ENCODE data around the gene PTAR1.

Gene PTAR1

DNA sequence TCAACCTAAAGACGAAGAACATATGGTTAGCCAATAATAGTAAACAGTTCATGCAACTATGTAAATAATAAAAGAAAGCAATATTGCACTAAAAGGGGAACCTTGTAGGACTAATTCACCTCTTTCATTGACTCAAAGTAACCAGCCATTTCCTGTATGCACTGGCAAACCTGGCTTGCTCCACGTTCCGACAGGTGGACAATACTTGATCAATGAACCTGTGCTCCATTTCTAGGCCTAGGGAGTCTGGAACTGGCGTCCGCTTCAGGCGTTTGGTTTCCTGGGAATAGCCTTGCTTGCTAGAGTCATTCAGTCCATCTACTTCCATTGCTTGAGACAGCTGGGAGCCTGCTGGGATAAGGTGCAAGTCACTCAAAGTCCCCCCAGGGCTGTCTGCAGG is 41.6 kb downstream of the PTAR1 start:
- TF ChIP-seq GATA3 (IDR thresholded peaks at IDR 0.05; ENCODE audit: low read depth, low read length) (no peak), GATA2 (IDR thresholded peaks at IDR 0.05; ENCODE audit: low read depth, low read length) (no peak)

DNA sequence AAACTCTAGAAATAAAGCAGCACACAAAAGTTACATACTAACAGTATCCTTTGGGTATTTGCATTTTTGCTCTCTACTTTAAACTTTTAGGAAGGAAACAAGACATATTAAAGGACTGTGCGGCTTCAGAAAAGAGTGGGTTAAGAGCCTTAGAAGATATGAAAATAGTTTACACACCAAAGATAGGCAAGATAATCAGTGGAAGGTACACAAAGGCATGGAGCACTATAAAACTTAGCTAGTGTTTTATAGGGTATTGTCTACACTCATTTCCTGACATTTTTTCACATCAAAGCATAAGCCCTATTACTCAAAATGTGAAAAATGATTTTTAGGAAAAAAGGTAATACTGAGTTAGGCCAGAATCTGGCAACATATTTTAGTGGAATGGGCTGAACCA is 44.0 kb downstream of the PTAR1 start:
- no peak for TF ChIP-seq GATA2 (IDR thresholded peaks at IDR 0.05; ENCODE audit: low read depth, low read length)
- TF ChIP-seq GATA3 (IDR thresholded peaks at IDR 0.05; ENCODE audit: low read depth, low read length): no peak

DNA sequence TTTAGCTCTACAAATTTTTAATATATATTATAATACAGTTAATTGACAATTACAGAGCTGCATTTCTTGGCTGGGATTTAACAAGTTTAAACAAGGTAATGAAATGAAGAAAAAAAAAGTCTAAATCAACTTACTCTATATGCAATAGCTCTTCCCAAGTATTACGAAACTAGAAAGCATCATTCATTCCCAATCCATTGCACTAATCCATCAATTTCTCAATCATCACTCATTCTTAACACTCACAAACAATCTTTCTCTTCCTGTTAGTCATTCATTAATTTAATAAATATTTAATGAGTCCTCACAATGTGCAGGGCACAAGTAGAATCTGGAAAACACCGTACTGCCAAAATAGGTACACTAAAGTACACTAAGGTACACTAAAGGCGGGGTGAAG is 44.7 kb downstream of the PTAR1 start:
- TF ChIP-seq GATA2 (IDR thresholded peaks at IDR 0.05; ENCODE audit: low read depth, low read length): no peak
- no peak for TF ChIP-seq GATA3 (IDR thresholded peaks at IDR 0.05; ENCODE audit: low read depth, low read length)

DNA sequence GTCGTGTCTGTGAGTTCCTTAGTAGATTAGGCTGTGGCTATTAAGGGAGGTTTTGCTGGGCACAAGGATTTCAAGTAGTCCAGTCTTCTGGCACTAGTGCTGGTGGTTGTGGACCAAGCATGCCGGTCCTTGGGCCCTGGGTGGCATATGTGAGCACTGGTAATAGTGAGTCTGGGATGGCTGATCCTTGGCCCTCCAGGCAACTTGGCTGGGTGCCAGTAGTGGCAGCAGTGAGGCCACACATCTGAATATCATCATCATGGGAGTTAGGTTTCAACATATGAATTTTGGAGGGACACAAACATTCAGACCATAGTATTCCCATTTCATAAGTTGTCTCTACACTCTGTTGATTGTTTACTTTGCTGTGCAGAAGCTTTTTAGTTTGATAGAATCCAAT is 62.3 kb downstream of the PTAR1 start:
- TF ChIP-seq GATA3 (IDR thresholded peaks at IDR 0.05; ENCODE audit: low read depth, low read length): no peak
- no peak for TF ChIP-seq GATA2 (IDR thresholded peaks at IDR 0.05; ENCODE audit: low read depth, low read length)

DNA sequence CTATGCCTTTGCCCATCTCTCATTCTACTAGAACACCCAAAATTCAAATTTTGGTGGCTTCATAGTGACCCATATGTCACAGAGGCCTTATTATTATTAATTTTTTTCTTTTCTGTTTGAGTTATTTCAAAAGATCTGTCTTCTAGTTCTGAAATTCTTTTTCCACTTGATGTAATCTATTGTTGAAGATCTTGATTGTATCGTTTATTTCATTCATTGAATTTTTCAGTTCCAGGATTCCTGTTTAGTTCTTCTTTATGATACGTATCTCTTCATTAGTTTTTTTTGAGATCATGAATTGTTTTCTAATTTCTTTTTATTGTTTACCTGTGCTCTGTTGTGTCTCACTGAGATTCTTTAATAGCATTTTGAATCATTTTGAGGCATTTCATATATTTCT is 63.0 kb downstream of the PTAR1 start:
- TF ChIP-seq GATA2 (IDR thresholded peaks at IDR 0.05; ENCODE audit: low read depth, low read length) (no peak), GATA3 (IDR thresholded peaks at IDR 0.05; ENCODE audit: low read depth, low read length) (no peak)

DNA sequence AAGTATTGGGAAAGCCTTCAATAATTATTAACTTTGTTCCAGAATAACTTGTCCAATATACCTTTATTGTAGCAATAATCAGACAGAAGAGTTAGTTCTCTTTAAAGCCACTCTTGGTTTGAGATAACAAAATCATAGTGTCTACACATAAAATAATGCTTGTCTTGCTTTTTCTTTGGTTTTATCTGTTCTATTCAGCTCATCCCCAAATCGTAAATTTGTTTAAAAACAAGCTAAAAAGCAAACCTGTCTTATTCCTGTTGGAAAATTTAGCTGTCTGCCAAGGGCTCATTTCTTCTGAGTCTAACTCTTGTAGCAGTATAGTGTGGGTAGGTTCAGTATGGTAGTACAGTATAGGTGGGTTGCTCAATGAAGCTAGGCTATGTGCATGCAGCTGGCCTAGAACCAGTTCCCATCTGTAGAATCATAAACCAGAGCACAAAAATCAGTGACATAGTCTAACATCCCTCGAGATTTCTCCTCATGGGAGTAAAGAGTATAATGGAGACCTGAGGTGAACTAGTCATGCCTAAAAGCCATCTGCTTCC is 69.7 kb downstream of the PTAR1 start:
- TF ChIP-seq GATA2 (IDR thresholded peaks at IDR 0.05; ENCODE audit: low read depth, low read length): no peak
- no peak for TF ChIP-seq GATA3 (IDR thresholded peaks at IDR 0.05; ENCODE audit: low read depth, low read length)

DNA sequence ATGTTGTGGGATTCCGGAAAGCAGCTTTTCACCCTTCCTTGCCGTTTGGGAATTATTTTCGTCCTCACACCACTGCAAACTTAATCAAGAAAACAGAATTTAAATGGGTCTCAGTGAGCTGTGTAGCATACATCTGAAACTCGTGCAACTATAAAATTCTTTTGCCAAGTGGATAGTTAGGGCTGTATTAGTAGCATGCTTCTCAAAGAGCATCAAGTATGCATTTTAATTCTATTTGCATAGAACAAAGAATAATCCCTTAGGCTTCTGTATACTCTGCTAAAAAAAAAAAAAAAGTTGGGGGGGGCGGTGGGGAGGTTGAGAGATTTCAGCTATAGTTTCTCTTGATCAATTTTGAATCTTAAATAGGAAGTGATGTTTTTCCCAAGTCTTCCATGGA is 75.9 kb downstream of the PTAR1 start:
- TF ChIP-seq GATA3 (IDR thresholded peaks at IDR 0.05; ENCODE audit: low read depth, low read length) (no peak), GATA2 (IDR thresholded peaks at IDR 0.05; ENCODE audit: low read depth, low read length) (no peak)

DNA sequence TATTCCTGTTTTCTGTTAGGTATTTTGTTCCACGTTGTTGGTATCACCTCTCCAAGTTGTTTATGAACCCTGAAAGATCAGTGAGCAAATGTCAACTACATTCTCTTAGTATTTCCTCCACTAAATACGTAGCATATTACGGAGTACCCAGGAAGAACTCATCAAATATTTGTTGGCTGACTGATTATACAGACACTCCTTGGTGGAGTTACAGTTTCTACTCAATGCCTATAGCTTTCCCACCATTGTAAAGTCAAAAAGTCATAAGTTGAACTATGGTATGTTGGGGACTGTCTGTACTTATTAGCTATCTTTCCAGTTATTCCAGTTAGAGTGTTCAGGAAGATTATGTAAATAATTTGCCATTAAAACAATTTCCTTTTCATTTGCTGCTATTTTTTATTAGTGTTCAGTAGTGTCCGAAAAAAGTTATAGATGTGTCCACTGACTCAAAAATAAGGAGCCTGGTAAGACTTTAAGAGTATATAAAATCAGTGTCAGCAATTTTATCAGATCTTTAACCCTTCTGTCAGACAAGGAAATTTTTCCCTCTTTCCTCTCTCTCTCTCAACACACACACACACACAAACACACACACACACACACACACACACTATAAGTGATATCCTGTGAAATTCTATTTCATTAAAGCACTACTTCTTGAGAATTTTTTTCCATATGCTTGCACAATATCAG is 80.8 kb downstream of the PTAR1 start:
- no peak for TF ChIP-seq GATA3 (IDR thresholded peaks at IDR 0.05; ENCODE audit: low read depth, low read length)
- TF ChIP-seq GATA2 (IDR thresholded peaks at IDR 0.05; ENCODE audit: low read depth, low read length): no peak

DNA sequence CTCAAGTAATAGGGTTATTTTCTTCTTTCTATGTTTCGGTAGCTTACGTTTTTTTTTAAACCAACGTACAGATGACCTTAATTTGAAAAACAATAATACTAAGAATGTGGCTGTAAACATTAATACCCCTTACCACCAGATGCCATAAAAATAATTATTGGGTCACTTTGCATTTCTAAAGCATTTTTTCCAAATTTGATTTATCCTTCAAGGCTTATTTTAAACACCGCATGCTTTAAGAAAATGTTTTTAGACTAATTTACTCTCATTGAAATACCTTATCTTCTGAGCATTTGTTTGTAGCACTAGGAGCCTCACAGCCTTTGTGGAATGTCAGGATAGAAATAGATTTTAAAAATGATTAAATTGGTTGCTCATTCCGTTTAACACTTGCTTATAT is 81.9 kb downstream of the PTAR1 start:
- no peak for TF ChIP-seq GATA2 (IDR thresholded peaks at IDR 0.05; ENCODE audit: low read depth, low read length)
- no peak for TF ChIP-seq GATA3 (IDR thresholded peaks at IDR 0.05; ENCODE audit: low read depth, low read length)

DNA sequence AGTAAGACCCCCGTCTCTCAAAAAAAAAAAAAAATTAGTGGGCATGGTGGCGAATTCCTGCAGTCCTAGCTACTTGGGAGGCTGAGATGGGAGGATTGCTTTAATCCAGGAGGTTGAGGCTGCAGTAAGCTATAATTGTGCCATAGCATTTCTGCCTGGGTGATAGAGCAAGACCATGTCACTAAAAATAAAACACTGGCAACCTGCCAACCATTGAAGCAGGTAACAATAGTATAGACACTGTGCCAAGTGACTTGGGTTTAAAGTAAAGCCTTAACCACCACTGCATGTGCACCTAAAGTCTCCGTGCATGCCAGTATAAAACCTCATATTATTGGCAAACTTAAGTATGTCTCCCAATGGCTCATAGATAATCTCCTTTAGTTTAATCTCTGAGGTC is 84.2 kb downstream of the PTAR1 start:
- no peak for TF ChIP-seq GATA2 (IDR thresholded peaks at IDR 0.05; ENCODE audit: low read depth, low read length)
- no peak for TF ChIP-seq GATA3 (IDR thresholded peaks at IDR 0.05; ENCODE audit: low read depth, low read length)

DNA sequence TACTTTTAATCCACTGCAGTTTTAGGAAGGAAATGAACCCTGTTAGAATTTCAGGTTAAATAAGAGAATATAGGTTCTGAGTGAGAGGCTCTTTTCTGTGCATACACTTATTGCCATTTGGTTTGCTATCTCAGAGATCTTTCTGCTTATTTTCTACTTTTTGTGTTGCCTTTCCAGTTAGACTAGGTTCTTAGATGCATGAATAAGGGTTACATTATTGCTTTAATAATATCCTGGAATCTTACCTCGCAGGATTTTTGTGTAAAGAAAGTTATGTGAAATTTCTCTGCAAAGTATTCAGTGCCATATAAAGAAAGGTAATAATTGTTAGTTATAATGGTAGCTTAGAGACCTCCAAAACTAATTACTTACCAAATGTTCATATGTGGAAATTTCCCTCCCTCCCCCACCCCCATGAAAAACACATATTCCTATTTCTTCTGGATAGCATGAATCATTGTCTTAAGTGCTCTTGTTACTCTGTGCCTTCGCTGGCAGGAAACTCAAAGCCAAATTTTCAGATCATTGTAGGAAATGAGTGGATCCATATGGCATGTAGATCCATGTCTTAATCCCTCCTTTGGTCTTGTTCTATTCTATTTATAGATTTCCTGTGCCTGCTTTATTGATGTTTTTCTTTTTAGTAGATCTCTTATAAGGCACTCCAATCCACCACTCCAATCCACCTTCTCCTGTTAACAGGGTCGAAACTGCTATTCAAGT is 84.9 kb downstream of the PTAR1 start:
- TF ChIP-seq GATA2 (IDR thresholded peaks at IDR 0.05; ENCODE audit: low read depth, low read length): no peak
- no peak for TF ChIP-seq GATA3 (IDR thresholded peaks at IDR 0.05; ENCODE audit: low read depth, low read length)

DNA sequence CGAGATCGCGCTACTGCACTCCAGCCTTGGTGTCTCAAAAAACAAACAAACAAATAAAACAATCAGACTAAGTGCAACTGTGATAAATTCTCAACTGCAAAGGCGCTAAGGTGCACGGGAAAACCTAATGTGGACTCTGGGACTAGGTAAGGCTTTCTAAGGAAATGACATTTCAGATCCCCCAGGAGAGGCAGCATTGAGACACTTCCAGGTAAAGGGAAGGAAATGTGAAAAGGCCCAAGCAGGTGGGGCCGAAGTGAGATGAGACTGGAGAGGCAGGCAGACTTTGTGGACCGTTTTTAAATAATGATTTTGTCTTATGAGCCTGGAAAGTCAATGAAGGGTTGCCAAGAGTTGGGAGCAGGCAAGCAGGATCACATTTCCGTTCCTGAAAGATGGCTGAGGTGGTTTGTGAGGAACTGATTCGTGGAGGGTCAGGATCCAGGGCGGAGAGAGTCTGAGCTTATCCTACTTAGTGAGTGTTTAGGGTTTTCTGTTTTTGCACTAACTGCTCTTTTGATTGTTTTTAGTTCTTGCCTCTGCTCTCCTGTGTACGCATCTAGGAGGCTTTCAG is 85.6 kb downstream of the PTAR1 start:
- TF ChIP-seq GATA3 (IDR thresholded peaks at IDR 0.05; ENCODE audit: low read depth, low read length): no peak
- no peak for TF ChIP-seq GATA2 (IDR thresholded peaks at IDR 0.05; ENCODE audit: low read depth, low read length)

DNA sequence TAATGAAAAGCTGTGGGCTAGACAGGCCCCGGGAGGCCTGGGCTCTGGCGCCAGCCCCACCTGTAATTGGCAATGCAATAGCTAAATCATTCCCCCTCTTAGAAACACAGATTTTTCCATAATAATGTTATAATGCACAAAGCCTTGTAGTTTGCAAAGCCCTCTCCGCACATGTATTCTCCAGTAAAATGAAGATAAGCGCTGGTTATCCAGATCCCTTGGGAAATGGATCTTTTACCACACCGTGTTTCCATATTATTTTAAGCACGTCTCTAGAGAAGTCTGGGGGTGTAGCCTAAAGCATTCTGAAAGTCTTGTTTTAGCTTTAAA is 86.5 kb downstream of the PTAR1 start:
- TF ChIP-seq GATA2 (IDR thresholded peaks at IDR 0.05; ENCODE audit: low read depth, low read length) (no peak), GATA3 (IDR thresholded peaks at IDR 0.05; ENCODE audit: low read depth, low read length) (no peak)

DNA sequence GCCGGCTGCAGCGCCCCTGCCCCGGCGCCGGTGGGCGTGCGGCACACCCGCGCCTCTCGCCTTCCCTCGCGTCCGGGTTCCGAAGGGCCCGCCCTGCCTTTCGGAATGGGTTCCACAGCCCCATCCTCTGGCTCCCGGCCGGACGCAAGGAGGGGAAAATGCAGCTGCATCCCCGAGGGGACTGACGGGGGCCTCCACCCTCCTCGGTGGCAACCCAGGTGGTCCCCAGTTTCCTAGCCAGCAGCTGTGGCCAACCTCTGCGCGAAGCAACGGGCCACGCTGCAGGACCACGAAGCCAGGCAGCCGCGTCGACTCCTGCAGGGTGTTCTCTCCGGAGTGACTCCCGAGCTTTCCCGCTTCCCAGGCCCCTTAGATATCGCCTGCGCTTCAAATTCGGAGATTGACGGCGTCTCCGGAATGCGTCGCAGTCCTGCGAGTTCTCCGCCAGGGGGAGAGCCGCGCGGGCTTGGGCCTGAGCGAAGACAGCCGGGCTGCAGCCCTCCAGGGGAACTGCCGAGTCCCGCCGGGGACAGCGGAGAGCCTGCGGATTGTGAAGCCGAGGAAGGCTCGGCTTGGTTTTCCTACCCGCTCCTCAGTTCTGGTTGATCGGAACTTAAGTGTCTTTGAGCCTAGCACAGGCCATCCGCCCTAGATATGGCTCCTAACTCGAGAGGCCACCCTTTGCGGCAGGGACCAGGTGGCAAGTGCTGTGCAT is 87.1 kb downstream of the PTAR1 start:
- TF ChIP-seq GATA2 (IDR thresholded peaks at IDR 0.05; ENCODE audit: low read depth, low read length) (no peak), GATA3 (IDR thresholded peaks at IDR 0.05; ENCODE audit: low read depth, low read length) (no peak)
